ENCODE results near the gene TMEM131L.

GRCh38 chr4:153518001-153518400 is 51.8 kb downstream of the TMEM131L start:
- no peak for TF ChIP-seq CTCF (IDR thresholded peaks at IDR 0.05)
- no peak for TF ChIP-seq POLR2A (IDR thresholded peaks at IDR 0.05)

All from adrenal gland (tissue), 5 donors.